Endothelial cell of umbilical vein (primary cell): ENCODE results near the gene TGFBR3. TPM values are rescaled to one million over a fixed set of nuclear protein-coding genes. Genes with fewer than 3 reads are reported as not detected.

Source experiments
- BruUV-seq: library from RNA; stranded (reverse); fragments of 400-500 nt; replicated peaks from 2 replicates; lab custom pipeline; 2021; lab: Mats Ljungman, UMichigan
- CTCF ChIA-PET: fragments of 300-600, 350-600 bp; sonication (Branson Sonifier 250); formaldehyde crosslinking; loops from one replicate; lab custom pipeline; 2021; ENCODE audit warnings: antibody characterized with exemption, inconsistent platforms; lab: Charles Lee
- POLR2A ChIA-PET: fragments of 300-600, 350-600 bp; sonication (Branson Sonifier 250); formaldehyde crosslinking; loops from one replicate; lab custom pipeline; 2021; ENCODE audit warnings: antibody characterized with exemption, inconsistent platforms; lab: Charles Lee
- DNase-seq: peaks from one replicate; pipeline ENCODE4 v3.0.0-alpha.2; 2011; ENCODE audit warnings: low read depth, low spot score
- FAIRE-seq: peaks from 2 replicates; lab custom pipeline; 2011; peaks lifted over from hg19 to GRCh38; lab: Jason Lieb, UNC
- H2AFZ ChIP-seq: 2 replicates; pipeline ENCODE4 v1.6.0; 2012; ENCODE audit warnings: low read depth, low read length, control low read depth, inconsistent platforms
- H3K27ac ChIP-seq: 2 replicates; pipeline ENCODE4 v1.5.1; 2011; ENCODE audit warnings: low read depth, mild to moderate bottlenecking, control low read depth, low read length, moderate library complexity; ENCODE audit not compliant: insufficient read depth
- H3K27me3 ChIP-seq, 2 experiments: 2 replicates each; pipeline versions ENCODE4 v1.6.0 to v1.6.1; 2011; ENCODE audit warnings: low read length in 2 of 2, mixed read lengths in 1 of 2; ENCODE audit not compliant: control insufficient read depth in 2 of 2, insufficient read depth in 2 of 2
- H3K36me3 ChIP-seq, 2 experiments: 2 replicates in 1 of 2; 3 replicates in 1 of 2; pipeline ENCODE4 v1.5.1; 2011; ENCODE audit warnings: low read length in 2 of 2, mild to moderate bottlenecking in 1 of 2, moderate library complexity in 1 of 2; ENCODE audit not compliant: control insufficient read depth in 2 of 2, insufficient read depth in 2 of 2; ENCODE audit errors: extremely low read depth in 1 of 2
- H3K4me1 ChIP-seq: 3 replicates; pipeline ENCODE4 v1.5.1; 2011; ENCODE audit warnings: mild to moderate bottlenecking, low read length; ENCODE audit not compliant: control insufficient read depth, insufficient read depth; ENCODE audit errors: extremely low read depth
- H3K4me2 ChIP-seq: 2 replicates; pipeline ENCODE4 v1.6.1; 2011; ENCODE audit warnings: low read length, control low read depth, mixed read lengths; ENCODE audit not compliant: insufficient read depth
- H3K4me3 ChIP-seq, 3 experiments: fragments of 200-600 bp in 1 of 3; sonication (generic), shearing (Covaris generic) in 1 of 3; replicated peaks in 1 of 3; 2 replicates each; pipeline ENCODE4 v1.5.1; 2011 to 2016; ENCODE audit warnings: control low read depth in 3 of 3, low read length in 3 of 3, mild to moderate bottlenecking in 2 of 3, inconsistent platforms in 1 of 3, low read depth in 1 of 3, moderate library complexity in 1 of 3; ENCODE audit not compliant: insufficient read depth in 1 of 3
- H3K79me2 ChIP-seq: 2 replicates; pipeline ENCODE4 v1.6.0; 2012; ENCODE audit warnings: low read length, inconsistent platforms; ENCODE audit not compliant: control insufficient read depth, insufficient read depth
- H3K9ac ChIP-seq: replicated peaks from 2 replicates; pipeline ENCODE3; 2011; ENCODE audit warnings: low read length, control low read depth; ENCODE audit not compliant: insufficient read depth; ENCODE audit errors: extremely low read depth
- H3K9me1 ChIP-seq: replicated peaks from 3 replicates; pipeline ENCODE4 v1.6.0; 2011; ENCODE audit warnings: mild to moderate bottlenecking, low read length; ENCODE audit not compliant: control insufficient read depth, insufficient read depth; ENCODE audit errors: extremely low read depth
- H3K9me3 ChIP-seq: replicated peaks from 2 replicates; pipeline ENCODE4 v1.5.1; 2012; ENCODE audit warnings: low read length, inconsistent platforms; ENCODE audit not compliant: control insufficient read depth, insufficient read depth
- H4K20me1 ChIP-seq: replicated peaks from 2 replicates; pipeline ENCODE3; 2011; ENCODE audit warnings: mild to moderate bottlenecking, low read length; ENCODE audit not compliant: control insufficient read depth, insufficient read depth; ENCODE audit errors: extremely low read depth
- EZH2 ChIP-seq: IDR thresholded peaks from 2 replicates; pipeline ENCODE4 v1.6.1; 2012; ENCODE audit warnings: borderline replicate concordance, low read depth, mild to moderate bottlenecking, moderate library complexity, low read length, inconsistent platforms; ENCODE audit not compliant: severe bottlenecking
- FOS ChIP-seq: IDR thresholded peaks from 2 replicates; pipeline ENCODE4 v1.6.1; 2011; ENCODE audit warnings: mild to moderate bottlenecking, low read length, moderate library complexity, borderline replicate concordance; ENCODE audit not compliant: insufficient read depth
- GATA2 ChIP-seq: IDR thresholded peaks from 2 replicates; pipeline ENCODE4 v1.7.0; 2011; ENCODE audit warnings: low read depth, mild to moderate bottlenecking, moderate library complexity, mixed read lengths, low read length; ENCODE audit not compliant: insufficient read length, insufficient read depth
- JUN ChIP-seq: IDR thresholded peaks from 2 replicates; pipeline ENCODE4 v1.6.1; 2011; ENCODE audit warnings: borderline replicate concordance, low read depth; ENCODE audit not compliant: insufficient read length, insufficient read depth
- MYC ChIP-seq: IDR thresholded peaks from one replicate; pipeline ENCODE4 v1.6.1; 2011; ENCODE audit warnings: mild to moderate bottlenecking, low read depth, low read length
- POLR2A ChIP-seq: IDR thresholded peaks from 2 replicates; pipeline ENCODE4 v1.6.1; 2012; ENCODE audit warnings: low read depth, mild to moderate bottlenecking, control low read depth, low read length
- POLR2AphosphoS5 ChIP-seq: IDR thresholded peaks from 2 replicates; pipeline ENCODE4 v1.6.1; 2012; ENCODE audit warnings: low read depth, mild to moderate bottlenecking, control low read depth, low read length, moderate library complexity; ENCODE audit not compliant: insufficient read depth
- dilution Hi-C: fragments of 300-500 bp; cut with MboI; formaldehyde crosslinking; loops from one replicate; pipeline ENCODE4 v1.15.0; 2019; ENCODE audit warnings: low sequenced_read_pairs; ENCODE audit not compliant: extremely low pct_ligation_motif_present
- intact Hi-C: fragments of 100-400 bp; cut with micrococcal nuclease; formaldehyde crosslinking; loops from one replicate; pipeline ENCODE4 v1.10.0; 2022
- polyA plus RNA-seq, 4 experiments: library from polyadenylated mRNA; depleted of rRNA in 3 of 4; stranded (reverse) in 3 of 4; unstranded in 1 of 4; fragments of >200 nt; gene quantifications; 2 replicates each; pipeline versions ENCODE4 v1.2.1 to v1.2.3, GENCODE V29; 2011 to 2012; ENCODE audit warnings: missing spikeins in 1 of 4
- total RNA-seq: library from RNA; stranded (reverse); gene quantifications from 2 replicates; pipeline ENCODE4 v1.2.3, GENCODE V29; 2021
- TF ChIP-seq, protein P1 (sequence below): IDR thresholded peaks from 2 replicates; pipeline ENCODE4 v1.6.1; 2011; ENCODE audit not compliant: insufficient read depth, insufficient read length
- TF ChIP-seq, protein P2 (sequence below), 2 donors: IDR thresholded peaks; 1 replicate in 1 of 2; 2 replicates in 1 of 2; pipeline ENCODE4 v1.5.1; 2011; ENCODE audit warnings: low read length in 2 of 2, mild to moderate bottlenecking in 2 of 2, moderate library complexity in 2 of 2, control low read depth in 1 of 2, inconsistent platforms in 1 of 2, low read depth in 1 of 2; ENCODE audit not compliant: insufficient read depth in 1 of 2; ENCODE audit errors: extremely low read depth in 1 of 2

Gene TGFBR3
- total and polyA plus RNA-seq, 2 donors (not counting 3 experiments of a cell fraction or from before 2014, with no cell fraction given) = 8.0 to 13.4 TPM

DNA sequence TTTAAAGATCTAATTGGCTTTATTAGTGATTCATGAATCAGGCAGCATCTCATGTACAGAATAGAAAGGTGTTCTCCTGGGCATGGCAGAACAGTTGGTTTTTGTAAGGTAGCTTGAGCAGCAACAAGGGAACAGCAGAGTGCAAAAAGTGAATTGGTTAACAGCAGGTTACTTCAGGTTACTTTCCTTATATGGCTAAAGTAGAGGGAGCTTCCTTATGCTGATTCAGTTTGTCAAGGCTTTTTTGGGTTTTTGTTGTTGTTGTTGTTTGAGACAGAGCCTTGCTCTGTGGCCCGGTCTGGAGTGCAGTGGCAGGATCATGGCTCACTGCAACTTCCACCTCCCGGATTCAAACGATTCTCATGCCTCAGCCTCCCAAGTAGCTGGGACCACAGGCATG, 252.5 kb downstream of the TGFBR3 start:
- Histone ChIP-seq H3K4me3 (no peak overlapping the region), H3K27me3 (no peaks in the 10 kb centered on the region), H3K4me2 (no peak overlapping the region), H3K36me3 (no peaks in the 10 kb centered on the region), H3K27ac (no peak overlapping the region), H3K9me1 (no peaks in the 10 kb centered on the region), H3K4me1 (peaks cover 15% of the 10 kb centered on the region), H3K9me3 (no peaks in the 10 kb centered on the region), H2AFZ (no peak overlapping the region), H3K79me2 (no peaks in the 10 kb centered on the region), H4K20me1 (no peaks in the 10 kb centered on the region), H3K9ac (no peak overlapping the region)
- no TSS peak for BruUV-seq
- TF ChIP-seq EZH2 (no peak), MYC (no peak), JUN (no peak), POLR2AphosphoS5 (no peak), GATA2 (no peak), POLR2A (no peak), FOS (no peak)
- TF ChIP-seq, protein P1, sequence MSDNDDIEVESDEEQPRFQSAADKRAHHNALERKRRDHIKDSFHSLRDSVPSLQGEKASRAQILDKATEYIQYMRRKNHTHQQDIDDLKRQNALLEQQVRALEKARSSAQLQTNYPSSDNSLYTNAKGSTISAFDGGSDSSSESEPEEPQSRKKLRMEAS = no peak
- TF ChIP-seq, protein P2, sequence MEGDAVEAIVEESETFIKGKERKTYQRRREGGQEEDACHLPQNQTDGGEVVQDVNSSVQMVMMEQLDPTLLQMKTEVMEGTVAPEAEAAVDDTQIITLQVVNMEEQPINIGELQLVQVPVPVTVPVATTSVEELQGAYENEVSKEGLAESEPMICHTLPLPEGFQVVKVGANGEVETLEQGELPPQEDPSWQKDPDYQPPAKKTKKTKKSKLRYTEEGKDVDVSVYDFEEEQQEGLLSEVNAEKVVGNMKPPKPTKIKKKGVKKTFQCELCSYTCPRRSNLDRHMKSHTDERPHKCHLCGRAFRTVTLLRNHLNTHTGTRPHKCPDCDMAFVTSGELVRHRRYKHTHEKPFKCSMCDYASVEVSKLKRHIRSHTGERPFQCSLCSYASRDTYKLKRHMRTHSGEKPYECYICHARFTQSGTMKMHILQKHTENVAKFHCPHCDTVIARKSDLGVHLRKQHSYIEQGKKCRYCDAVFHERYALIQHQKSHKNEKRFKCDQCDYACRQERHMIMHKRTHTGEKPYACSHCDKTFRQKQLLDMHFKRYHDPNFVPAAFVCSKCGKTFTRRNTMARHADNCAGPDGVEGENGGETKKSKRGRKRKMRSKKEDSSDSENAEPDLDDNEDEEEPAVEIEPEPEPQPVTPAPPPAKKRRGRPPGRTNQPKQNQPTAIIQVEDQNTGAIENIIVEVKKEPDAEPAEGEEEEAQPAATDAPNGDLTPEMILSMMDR (IDR thresholded peaks at IDR 0.05; ENCODE audit: extremely low read depth in 1 of 2, insufficient read depth in 1 of 2, low read depth in 1 of 2, low read length in 2 of 2) = no peak
- dilution Hi-C loops (no loop called here), intact Hi-C loops (no loop called here)
- POLR2A ChIA-PET = interaction anchor here (0.6 kb wide), 1 partner anchor 137 kb away, joined by 9 read pairs; no protein-coding TSS in a partner anchor
- no peak for DNase-seq
- no peak for FAIRE-seq
- CTCF ChIA-PET = no interaction called here
